PC-9 (cell line): ENCODE measurements around the gene NAPSA. TPM values are rescaled to one million over a fixed set of nuclear protein-coding genes. Genes with fewer than 3 reads are reported as not detected.
"Not testable (repeated sequence)": the region's sequence is repeated elsewhere in the genome, so short reads cannot be mapped to it uniquely, and the experiment has no call there.

Experiments
- BruUV-seq: library from RNA; stranded (reverse); fragments of 400-500 nt; replicated peaks from 2 replicates; lab custom pipeline; 2021; lab: Mats Ljungman, UMichigan
- CTCF ChIA-PET: fragments of 300-600 bp; sonication (Branson Sonifier 250); formaldehyde crosslinking; loops from one replicate; lab custom pipeline; 2022; ENCODE audit warnings: antibody characterized with exemption; lab: Charles Lee
- POLR2A ChIA-PET: fragments of 300-600 bp; sonication (Branson Sonifier 250); formaldehyde crosslinking; loops from one replicate; lab custom pipeline; 2022; ENCODE audit warnings: antibody characterized with exemption; ENCODE audit not compliant: unreplicated experiment; lab: Charles Lee
- DNase-seq, 2 experiments: peaks; one replicate each; pipeline versions ENCODE4 v3.0.0 to v3.0.0-alpha.2; 2015 to 2022; ENCODE audit warnings: mixed read lengths in 1 of 2
- H2AFZ ChIP-seq: fragments of 200-600 bp; sonication (generic); 2 replicates; pipeline ENCODE4 v1.8.1; 2017; ENCODE audit warnings: antibody characterized with exemption
- H3F3A ChIP-seq: fragments of 200-600 bp; sonication (generic); 2 replicates; pipeline ENCODE4 v1.8.1; 2017; ENCODE audit warnings: antibody characterized with exemption, mild to moderate bottlenecking, low read depth; ENCODE audit not compliant: insufficient read depth
- H3K27ac ChIP-seq: fragments of 200-600 bp; sonication (generic); 2 replicates; pipeline ENCODE4 v1.6.1; 2016; ENCODE audit warnings: mixed run types
- H3K27me3 ChIP-seq: fragments of 200-600 bp; sonication (generic); 2 replicates; pipeline ENCODE4 v1.6.1; 2016; ENCODE audit warnings: low read depth, mixed run types; ENCODE audit not compliant: insufficient read depth
- H3K36me3 ChIP-seq: fragments of 200-600 bp; sonication (generic); 2 replicates; pipeline ENCODE4 v1.6.1; 2016; ENCODE audit warnings: low read depth, mixed run types
- H3K4me1 ChIP-seq: fragments of 200-600 bp; sonication (generic); replicated peaks from 2 replicates; pipeline ENCODE4 v1.6.1; 2016; ENCODE audit warnings: mixed run types; ENCODE audit not compliant: insufficient read depth
- H3K4me2 ChIP-seq: fragments of 200-600 bp; sonication (generic); 2 replicates; pipeline ENCODE4 v1.6.1; 2017; ENCODE audit warnings: mixed run types
- H3K4me3 ChIP-seq: fragments of 200-600 bp; sonication (generic); 2 replicates; pipeline ENCODE4 v1.6.1; 2016; ENCODE audit warnings: mixed run types
- H3K79me2 ChIP-seq: fragments of 200-600 bp; sonication (generic); 2 replicates; pipeline ENCODE4 v1.6.1; 2017; ENCODE audit warnings: low read depth, mixed run types
- H3K9me2 ChIP-seq: fragments of 200-600 bp; sonication (generic); 2 replicates; pipeline ENCODE4 v1.8.1; 2017; ENCODE audit warnings: mild to moderate bottlenecking; ENCODE audit not compliant: insufficient read depth
- H3K9me3 ChIP-seq: fragments of 200-600 bp; sonication (generic); 2 replicates; pipeline ENCODE4 v1.8.1; 2016; ENCODE audit warnings: low read depth; ENCODE audit not compliant: insufficient read depth
- H4K20me1 ChIP-seq: fragments of 200-600 bp; sonication (generic); 2 replicates; pipeline ENCODE4 v1.8.1; 2017; ENCODE audit not compliant: insufficient read depth
- CTCF ChIP-seq: fragments of 200-600 bp; sonication (generic); conservative IDR thresholded peaks from 2 replicates; pipeline ENCODE4 v1.6.1; 2017; ENCODE audit warnings: mixed run types, antibody characterized with exemption, mild to moderate bottlenecking, moderate library complexity
- EZH2 ChIP-seq: fragments of 200-600 bp; sonication (generic); IDR thresholded peaks from 2 replicates; pipeline ENCODE4 v1.8.0; 2017; ENCODE audit warnings: antibody characterized with exemption, low read depth
- intact Hi-C: fragments of 100-400 bp; cut with micrococcal nuclease; formaldehyde crosslinking; loops from one replicate; pipeline ENCODE4 v1.10.0; 2022; ENCODE audit not compliant: unreplicated experiment
- total RNA-seq: library from RNA; stranded (reverse); gene quantifications from 2 replicates; pipeline ENCODE4 v1.2.3, GENCODE V29; 2021

The NAPSA gene
- total RNA-seq, 1 experiment from 2014 or later: 1.7 TPM

DNA sequence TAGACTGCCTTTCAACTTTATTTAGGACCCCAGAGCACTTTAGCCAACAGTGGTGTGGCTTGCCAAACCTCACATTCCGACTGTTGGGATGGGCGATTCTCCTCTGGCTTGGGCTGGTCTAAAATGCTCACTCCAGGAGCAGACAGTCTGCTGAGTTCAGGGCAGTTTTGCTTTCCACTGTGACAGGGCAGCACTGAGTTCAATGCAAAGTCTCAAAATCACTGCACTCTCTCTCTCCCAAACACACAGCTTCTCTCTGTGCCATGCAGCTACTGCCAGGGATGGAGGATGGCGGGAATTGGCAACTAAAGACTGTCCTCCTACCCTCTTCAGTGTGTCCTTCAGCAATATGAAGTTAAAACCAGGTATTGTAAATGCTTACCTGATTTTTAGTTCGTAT lies 13.2 kb downstream of the NAPSA start:
- H3K9me3 ChIP-seq: no peaks in the 10 kb centered on the region
- no peak overlapping the region for H3K27ac ChIP-seq
- no peaks in the 10 kb centered on the region for H4K20me1 ChIP-seq
- H3K79me2 ChIP-seq: no peaks in the 10 kb centered on the region
- no peaks in the 10 kb centered on the region for H3K9me2 ChIP-seq
- CTCF ChIA-PET: no interaction called here
- intact Hi-C loops: no loop called here
- no peaks in the 10 kb centered on the region for H3K4me1 ChIP-seq
- POLR2A ChIA-PET: no interaction called here
- no peaks in the 10 kb centered on the region for H3K36me3 ChIP-seq
- no TSS peak for BruUV-seq
- H2AFZ ChIP-seq: no peak overlapping the region
- DNase-seq: no peak
- H3K4me3 ChIP-seq: no peak overlapping the region
- peaks cover 14% of the 10 kb centered on the region for H3K27me3 ChIP-seq
- TF ChIP-seq CTCF (no peak), EZH2 (no peak)
- H3F3A ChIP-seq: no peaks in the 10 kb centered on the region; the same call in 1 of the 2 replicates
- H3K4me2 ChIP-seq: no peak overlapping the region

DNA sequence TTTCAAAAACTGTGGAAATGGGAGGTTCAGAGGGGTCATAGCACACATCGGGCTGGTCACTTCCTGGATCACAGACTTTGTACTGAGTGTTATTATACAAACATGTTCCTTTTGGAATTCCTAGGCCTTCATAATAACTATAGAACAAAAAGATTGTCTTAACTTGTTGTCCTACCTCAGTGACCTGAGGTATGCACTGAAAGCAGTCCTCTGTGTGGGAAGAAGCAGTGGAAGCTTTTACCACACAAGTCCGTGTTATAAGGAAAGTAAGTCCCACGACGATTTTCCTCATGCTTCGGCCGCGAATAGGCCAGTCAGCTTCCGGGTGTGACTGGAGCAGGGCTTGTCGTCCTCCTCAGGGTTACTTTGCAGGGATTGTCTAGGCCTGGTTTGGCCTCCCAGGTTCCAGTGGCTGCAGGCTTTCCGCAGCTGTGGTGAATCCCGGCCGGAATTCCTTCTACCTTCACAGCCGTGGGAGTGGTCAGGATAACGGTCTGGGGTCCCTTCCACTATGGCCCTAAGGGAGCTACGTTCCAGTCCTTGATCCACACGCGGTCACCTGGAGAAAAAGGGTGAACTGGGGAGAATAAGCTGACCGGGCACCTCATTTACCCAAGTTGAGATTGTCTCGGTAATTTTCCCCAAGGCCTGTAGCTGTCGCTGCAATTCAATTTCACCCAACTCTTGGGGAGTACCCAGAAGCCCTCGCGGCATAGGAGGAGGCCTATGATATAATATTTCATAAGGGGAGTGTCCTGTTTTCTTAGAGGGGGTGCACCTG lies 16.0 kb downstream of the NAPSA start:
- H3F3A ChIP-seq: no peaks in the 10 kb centered on the region
- CTCF ChIA-PET: no interaction called here
- no peak overlapping the region for H3K27ac ChIP-seq
- H2AFZ ChIP-seq: no peak overlapping the region
- H3K9me2 ChIP-seq: no peaks in the 10 kb centered on the region
- H3K4me1 ChIP-seq: no peaks in the 10 kb centered on the region
- H3K9me3 ChIP-seq: no peaks in the 10 kb centered on the region
- intact Hi-C loops: no loop called here
- BruUV-seq: no TSS peak
- H3K27me3 ChIP-seq: peaks cover 12% of the 10 kb centered on the region; the same call in 1 of the 2 replicates
- H3K4me2 ChIP-seq: no peak overlapping the region
- POLR2A ChIA-PET: no interaction called here
- no peak overlapping the region for H3K4me3 ChIP-seq
- H3K36me3 ChIP-seq: no peaks in the 10 kb centered on the region
- H3K79me2 ChIP-seq: no peaks in the 10 kb centered on the region
- no peak for DNase-seq
- H4K20me1 ChIP-seq: no peaks in the 10 kb centered on the region
- TF ChIP-seq CTCF (no peak), EZH2 (no peak)

DNA sequence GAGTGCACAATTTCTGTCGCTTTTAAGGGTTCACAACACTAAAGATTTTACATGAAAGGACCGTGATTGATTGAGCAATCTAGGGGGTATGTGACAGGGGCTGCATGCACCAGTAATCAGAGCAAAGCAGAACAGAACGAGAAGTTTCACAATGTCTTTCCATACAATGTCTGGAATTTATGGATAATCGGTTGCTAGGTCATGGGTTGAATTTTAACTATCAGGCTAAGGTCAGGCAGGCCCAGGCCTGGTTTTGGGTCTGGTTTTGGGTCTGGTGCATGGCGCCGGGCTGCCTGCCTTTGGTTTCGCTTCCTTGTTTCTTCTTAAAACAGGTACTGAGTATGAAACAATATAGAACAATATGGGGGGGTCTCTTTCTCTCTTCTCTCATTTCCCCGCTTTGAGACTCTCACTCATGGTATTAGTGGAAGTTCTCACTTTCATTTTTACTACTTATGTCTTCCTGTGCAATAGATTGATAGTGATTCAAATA lies 18.3 kb downstream of the NAPSA start:
- H3K9me2 ChIP-seq, H3K4me3 ChIP-seq, H3F3A ChIP-seq, POLR2A ChIA-PET, H3K79me2 ChIP-seq, H3K4me2 ChIP-seq, H3K27ac ChIP-seq, DNase-seq, H3K27me3 ChIP-seq, BruUV-seq, H3K36me3 ChIP-seq, H3K4me1 ChIP-seq, H3K9me3 ChIP-seq, CTCF ChIA-PET, H4K20me1 ChIP-seq, intact Hi-C loops, H2AFZ ChIP-seq: not testable (repeated sequence)
